Loucy (cell line): ENCODE data around the gene HSF5.
"Not testable (repeated sequence)": the region's sequence is repeated elsewhere in the genome, so short reads cannot be mapped to it uniquely, and the experiment has no call there.

ENCODE experiments used
- H2AFZ ChIP-seq: fragments of 200-600 bp; sonication (generic); 2 replicates; pipeline ENCODE4 v1.6.0; 2016; ENCODE audit warnings: antibody characterized with exemption, mild to moderate bottlenecking, low read length, moderate library complexity
- H3F3A ChIP-seq: fragments of 200-600 bp; 2 replicates; pipeline ENCODE4 v1.6.0; 2016; ENCODE audit warnings: antibody characterized with exemption, low read depth, mild to moderate bottlenecking
- H3K27me3 ChIP-seq: fragments of 200-600 bp; sonication (generic); 2 replicates; pipeline ENCODE4 v1.6.1; 2014; ENCODE audit warnings: low read length, mild to moderate bottlenecking; ENCODE audit not compliant: insufficient read depth, poor library complexity, severe bottlenecking
- H3K36me3 ChIP-seq: fragments of 200-600 bp; sonication (generic); 2 replicates; pipeline ENCODE4 v1.6.1; 2016; ENCODE audit warnings: low read length; ENCODE audit not compliant: insufficient read depth
- H3K4me1 ChIP-seq: fragments of 200-600 bp; sonication (generic); 2 replicates; pipeline ENCODE4 v1.5.1; 2014; ENCODE audit warnings: low read length, mild to moderate bottlenecking; ENCODE audit not compliant: insufficient read depth, poor library complexity, severe bottlenecking
- H3K4me2 ChIP-seq: fragments of 200-600 bp; sonication (generic); 2 replicates; pipeline ENCODE4 v1.6.0; 2014; ENCODE audit warnings: antibody characterized with exemption, low read length, low read depth, mild to moderate bottlenecking; ENCODE audit not compliant: poor library complexity, severe bottlenecking
- H3K4me3 ChIP-seq: fragments of 200-600 bp; sonication (generic); 2 replicates; pipeline ENCODE4 v1.5.1; 2014; ENCODE audit warnings: low read length, mild to moderate bottlenecking, mixed read lengths; ENCODE audit not compliant: poor library complexity, severe bottlenecking
- H3K79me2 ChIP-seq: fragments of 200-600 bp; sonication (generic); 2 replicates; pipeline ENCODE4 v1.6.1; 2014; ENCODE audit warnings: low read length; ENCODE audit not compliant: insufficient read depth
- H3K9ac ChIP-seq: fragments of 200-600 bp; sonication (generic); 2 replicates; pipeline ENCODE4 v1.6.0; 2014; ENCODE audit warnings: mild to moderate bottlenecking, low read depth, low read length, moderate library complexity; ENCODE audit not compliant: poor library complexity, severe bottlenecking
- H3K9me2 ChIP-seq: fragments of 200-600 bp; sonication (generic); replicated peaks from 2 replicates; pipeline ENCODE4 v1.6.1; 2016; ENCODE audit warnings: low read depth, low read length, mixed read lengths
- H3K9me3 ChIP-seq: fragments of 200-600 bp; sonication (generic); 2 replicates; pipeline ENCODE4 v1.6.1; 2014; ENCODE audit warnings: mild to moderate bottlenecking, antibody characterized with exemption, low read length, low read depth; ENCODE audit not compliant: insufficient read depth
- H4K20me1 ChIP-seq: fragments of 200-600 bp; sonication (generic); 2 replicates; pipeline ENCODE4 v1.6.0; 2014; ENCODE audit warnings: antibody characterized with exemption, low read length, mild to moderate bottlenecking; ENCODE audit not compliant: insufficient read depth, poor library complexity, severe bottlenecking
- EZH2phosphoT487 ChIP-seq: fragments of 200-600 bp; IDR thresholded peaks from 2 replicates; pipeline ENCODE4 v1.6.1; 2018; ENCODE audit warnings: antibody characterized with exemption, mild to moderate bottlenecking, moderate library complexity, borderline replicate concordance
- TF ChIP-seq, protein P1 (sequence below): fragments of 200-600 bp; sonication (generic); conservative IDR thresholded peaks from 2 replicates; pipeline ENCODE4 v1.5.1; 2014; ENCODE audit warnings: mild to moderate bottlenecking, antibody characterized with exemption, low read length

Gene HSF5

DNA sequence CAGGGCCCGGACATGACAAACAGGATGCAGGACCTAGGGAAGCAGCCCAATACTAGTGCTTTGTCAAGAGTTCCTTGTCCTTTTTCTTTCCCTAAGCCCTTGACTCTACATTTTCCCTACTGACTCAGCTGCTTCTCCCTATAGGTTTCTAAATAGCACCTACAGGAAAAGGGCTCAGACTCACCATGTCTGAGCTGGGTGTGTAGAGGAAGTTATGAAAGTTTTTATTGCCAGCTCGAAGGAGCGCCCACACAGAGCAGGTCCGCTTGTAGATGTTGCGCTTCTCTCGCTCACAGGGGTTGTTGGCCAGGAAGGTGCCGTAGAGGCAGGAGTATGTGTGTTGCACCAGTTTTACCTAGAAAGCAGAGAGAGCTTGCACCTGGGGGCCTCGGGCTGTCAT lies 15.7 kb upstream of the HSF5 start:
- H2AFZ ChIP-seq, result no peak overlapping the region
- peaks cover 76% of the 10 kb centered on the region; the same call in 1 of the 2 replicates for H3K36me3 ChIP-seq

DNA sequence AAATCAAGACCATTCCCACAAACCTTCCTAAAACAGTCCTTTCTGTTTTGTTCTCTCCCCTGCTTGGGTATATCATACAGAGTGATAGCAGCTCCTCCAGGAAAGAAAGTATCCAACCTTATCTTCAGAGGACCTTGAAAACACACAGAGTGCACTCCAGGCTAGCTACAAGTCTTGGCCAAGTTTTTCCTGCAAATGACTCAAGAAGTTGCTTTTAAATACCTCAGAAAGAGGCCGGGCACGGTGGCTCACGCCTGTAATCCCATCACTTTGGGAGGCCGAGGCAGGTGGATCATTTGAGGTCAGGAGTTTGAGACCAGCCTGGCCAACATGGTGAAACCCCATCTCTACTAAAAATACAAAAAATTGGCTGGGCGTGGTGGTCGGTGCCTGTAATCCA lies 14.9 kb upstream of the HSF5 start:
- H3K4me1 ChIP-seq, result peaks cover 15% of the 10 kb centered on the region
- not testable (repeated sequence) for H3K9me3 ChIP-seq, H3K4me3 ChIP-seq, H3K79me2 ChIP-seq, H3K4me2 ChIP-seq, H4K20me1 ChIP-seq, H3K9ac ChIP-seq, H2AFZ ChIP-seq, H3K27me3 ChIP-seq, H3F3A ChIP-seq, H3K9me2 ChIP-seq
- peaks cover 74% of the 10 kb centered on the region; the same call in 1 of the 2 replicates for H3K36me3 ChIP-seq

More for the DNA sequence above, 15.7 kb upstream of the HSF5 start:
- H3K9me3 ChIP-seq, result no peaks in the 10 kb centered on the region
- no peak for TF ChIP-seq EZH2phosphoT487
- TF ChIP-seq, protein P1, sequence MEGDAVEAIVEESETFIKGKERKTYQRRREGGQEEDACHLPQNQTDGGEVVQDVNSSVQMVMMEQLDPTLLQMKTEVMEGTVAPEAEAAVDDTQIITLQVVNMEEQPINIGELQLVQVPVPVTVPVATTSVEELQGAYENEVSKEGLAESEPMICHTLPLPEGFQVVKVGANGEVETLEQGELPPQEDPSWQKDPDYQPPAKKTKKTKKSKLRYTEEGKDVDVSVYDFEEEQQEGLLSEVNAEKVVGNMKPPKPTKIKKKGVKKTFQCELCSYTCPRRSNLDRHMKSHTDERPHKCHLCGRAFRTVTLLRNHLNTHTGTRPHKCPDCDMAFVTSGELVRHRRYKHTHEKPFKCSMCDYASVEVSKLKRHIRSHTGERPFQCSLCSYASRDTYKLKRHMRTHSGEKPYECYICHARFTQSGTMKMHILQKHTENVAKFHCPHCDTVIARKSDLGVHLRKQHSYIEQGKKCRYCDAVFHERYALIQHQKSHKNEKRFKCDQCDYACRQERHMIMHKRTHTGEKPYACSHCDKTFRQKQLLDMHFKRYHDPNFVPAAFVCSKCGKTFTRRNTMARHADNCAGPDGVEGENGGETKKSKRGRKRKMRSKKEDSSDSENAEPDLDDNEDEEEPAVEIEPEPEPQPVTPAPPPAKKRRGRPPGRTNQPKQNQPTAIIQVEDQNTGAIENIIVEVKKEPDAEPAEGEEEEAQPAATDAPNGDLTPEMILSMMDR, result no peak
- H4K20me1 ChIP-seq, result peaks cover 9% of the 10 kb centered on the region
- H3K9me2 ChIP-seq, result no peaks in the 10 kb centered on the region
- no peak overlapping the region for H3K4me3 ChIP-seq
- H3K4me2 ChIP-seq, result peak overlapping the region; percentile 25
- H3K4me1 ChIP-seq, result peaks cover 15% of the 10 kb centered on the region
- no peaks in the 10 kb centered on the region for H3F3A ChIP-seq
- H3K79me2 ChIP-seq, result peaks cover 9% of the 10 kb centered on the region; the same call in 1 of the 2 replicates
- no peak overlapping the region for H3K9ac ChIP-seq
- H3K27me3 ChIP-seq, result no peaks in the 10 kb centered on the region

DNA sequence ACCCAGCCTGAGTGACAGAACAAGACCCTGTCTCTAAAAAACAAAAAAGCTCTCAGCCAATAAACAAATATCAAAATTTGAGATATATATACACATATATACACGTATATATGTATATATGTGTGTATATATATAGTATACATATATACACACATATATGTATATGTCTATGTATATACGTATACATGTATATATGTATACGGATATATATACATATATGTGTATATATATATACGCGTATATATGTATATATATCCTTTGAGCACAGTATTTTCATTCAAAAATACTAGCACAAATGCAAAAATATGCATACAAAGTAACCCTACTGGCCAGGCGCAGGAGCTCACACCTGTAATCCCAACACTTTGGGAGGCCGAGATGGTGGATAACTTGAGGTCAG lies 13.2 kb upstream of the HSF5 start:
- peaks cover 12% of the 10 kb centered on the region for H4K20me1 ChIP-seq
- no peaks in the 10 kb centered on the region for H3K9me2 ChIP-seq
- no peak overlapping the region for H2AFZ ChIP-seq
- no peak overlapping the region for H3K4me3 ChIP-seq
- no peaks in the 10 kb centered on the region for H3F3A ChIP-seq
- H3K9me3 ChIP-seq, result no peaks in the 10 kb centered on the region
- H3K36me3 ChIP-seq, result peaks cover 73% of the 10 kb centered on the region; the same call in 1 of the 2 replicates
- peaks cover 15% of the 10 kb centered on the region for H3K4me1 ChIP-seq
- no peak overlapping the region for H3K9ac ChIP-seq
- H3K79me2 ChIP-seq, result no peaks in the 10 kb centered on the region
- H3K4me2 ChIP-seq, result no peak overlapping the region
- TF ChIP-seq EZH2phosphoT487, result no peak
- TF ChIP-seq, protein P1, result no peak
- H3K27me3 ChIP-seq, result no peaks in the 10 kb centered on the region

DNA sequence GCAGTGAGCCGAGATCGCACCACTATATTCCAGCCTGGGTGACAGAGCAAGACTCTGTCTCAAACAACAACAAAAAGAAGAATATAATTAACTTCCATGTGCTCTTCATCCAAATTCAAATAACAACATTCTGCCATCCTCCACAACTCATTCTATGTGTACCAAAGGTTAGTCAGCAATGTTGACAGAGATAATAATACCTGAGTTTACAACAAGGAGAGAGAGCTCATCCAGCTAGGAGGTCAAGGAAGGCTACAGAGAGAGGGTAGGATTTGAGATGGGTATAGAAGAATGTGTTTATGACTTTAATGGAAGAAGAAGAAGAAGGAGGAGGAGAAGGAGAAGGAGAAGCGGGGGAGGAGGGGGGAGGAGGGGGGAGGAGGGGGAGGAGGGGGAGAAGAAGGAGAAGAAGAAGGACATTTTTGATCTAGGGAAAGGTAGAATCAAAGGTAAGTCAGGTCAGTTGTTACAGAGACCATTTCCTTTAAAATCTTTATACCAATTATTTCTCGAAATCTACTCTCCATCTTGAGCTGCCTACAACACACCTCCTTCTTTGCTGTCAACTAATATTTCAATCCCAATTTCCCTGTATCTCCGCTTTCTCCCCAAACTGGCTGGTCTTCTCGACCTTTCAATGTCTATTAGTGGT lies 10.1 kb upstream of the HSF5 start:
- H3K9me3 ChIP-seq, result no peaks in the 10 kb centered on the region

More for the DNA sequence above, 10.1 kb upstream of the HSF5 start:
- H3K9me2 ChIP-seq, result no peaks in the 10 kb centered on the region
- TF ChIP-seq, protein P1, result no peak
- no peaks in the 10 kb centered on the region for H3K4me1 ChIP-seq
- no peaks in the 10 kb centered on the region for H3K79me2 ChIP-seq
- H3K9ac ChIP-seq, result no peak overlapping the region
- no peaks in the 10 kb centered on the region for H3K27me3 ChIP-seq
- peaks cover 78% of the 10 kb centered on the region; the same call in 1 of the 2 replicates for H3K36me3 ChIP-seq
- H4K20me1 ChIP-seq, result peaks cover 7% of the 10 kb centered on the region
- H2AFZ ChIP-seq, result no peak overlapping the region
- no peak overlapping the region for H3K4me3 ChIP-seq
- H3K4me2 ChIP-seq, result no peak overlapping the region
- H3F3A ChIP-seq, result no peaks in the 10 kb centered on the region
